WTC11 (cell line): ENCODE results near the gene FAM240B. TPM values are rescaled to one million over a fixed set of nuclear protein-coding genes. Genes with fewer than 3 reads are reported as not detected.

Source experiments
- ATAC-seq: fragments of 200-7000 bp; cut with Tn5 transposase; 2 replicates; pipeline ENCODE4 v1.10.0; 2021; ENCODE audit warnings: mild to moderate bottlenecking, moderate library complexity
- CTCF ChIA-PET: fragments of 300-600 bp; sonication (Branson Sonifier 250); formaldehyde crosslinking; loops from one replicate; lab custom pipeline; 2021; ENCODE audit warnings: antibody characterized with exemption; lab: Charles Lee
- POLR2A ChIA-PET: fragments of 350-600 bp; sonication (Branson Sonifier 250); formaldehyde crosslinking; loops from one replicate; lab custom pipeline; 2021; ENCODE audit warnings: antibody characterized with exemption; lab: Charles Lee
- DNase-seq: peaks from one replicate; pipeline ENCODE4 v3.0.0; 2021; ENCODE audit warnings: low spot score
- H3K27ac Mint-ChIP-seq: 2 replicates; pipeline ENCODE4 v1.8.0; 2021; ENCODE audit warnings: mixed read lengths
- H3K27me3 Mint-ChIP-seq: 2 replicates; pipeline ENCODE4 v1.8.0; 2021; ENCODE audit warnings: low read depth, mild to moderate bottlenecking, moderate library complexity, mixed read lengths
- H3K36me3 Mint-ChIP-seq: 2 replicates; pipeline ENCODE4 v1.8.0; 2021; ENCODE audit warnings: mixed read lengths
- H3K4me1 Mint-ChIP-seq: 2 replicates; pipeline ENCODE4 v1.8.0; 2022; ENCODE audit warnings: mixed read lengths
- H3K4me3 Mint-ChIP-seq: 2 replicates; pipeline ENCODE4 v1.8.0; 2021; ENCODE audit warnings: mild to moderate bottlenecking, moderate library complexity, mixed read lengths
- H3K9me3 Mint-ChIP-seq: 2 replicates; pipeline ENCODE4 v1.8.0; 2021; ENCODE audit warnings: mixed read lengths
- AFF4 ChIP-seq: sonication (generic); formaldehyde crosslinking; IDR thresholded peaks from 2 replicates; pipeline ENCODE4 v1.8.1; 2023; ENCODE audit warnings: mild to moderate bottlenecking, missing genetic modification reagents, borderline replicate concordance
- AR ChIP-seq: fragments of 250-450 bp; sonication (Bioruptor Pico); IDR thresholded peaks from 2 replicates; pipeline ENCODE4 v1.9.0; 2021; ENCODE audit warnings: mild to moderate bottlenecking
- ATF2 ChIP-seq: sonication (generic); formaldehyde crosslinking; IDR thresholded peaks from 2 replicates; pipeline ENCODE4 v1.8.1; 2022; ENCODE audit warnings: low read depth, missing genetic modification reagents, borderline replicate concordance
- CBFB ChIP-seq: sonication (generic); formaldehyde crosslinking; IDR thresholded peaks from 2 replicates; pipeline ENCODE4 v1.8.1; 2022; ENCODE audit warnings: mild to moderate bottlenecking, low read depth, missing genetic modification reagents
- ELF4 ChIP-seq: sonication (generic); formaldehyde crosslinking; IDR thresholded peaks from 2 replicates; pipeline ENCODE4 v1.8.1; 2022; ENCODE audit warnings: low read depth, mild to moderate bottlenecking, moderate library complexity, missing genetic modification reagents
- EMX1 ChIP-seq: fragments of 250-450 bp; sonication (Bioruptor Pico); IDR thresholded peaks from 2 replicates; pipeline ENCODE4 v1.8.0; 2021; ENCODE audit warnings: mild to moderate bottlenecking
- FOXK1 ChIP-seq: sonication (generic); formaldehyde crosslinking; IDR thresholded peaks from 2 replicates; pipeline ENCODE4 v1.8.0; 2022; ENCODE audit warnings: mild to moderate bottlenecking, moderate library complexity, missing genetic modification reagents
- GTF2I ChIP-seq: fragments of 250-450 bp; sonication (Bioruptor Pico); conservative IDR thresholded peaks from 2 replicates; pipeline ENCODE4 v1.4.0; 2021; ENCODE audit warnings: mild to moderate bottlenecking
- HMGA2 ChIP-seq: fragments of 250-450 bp; sonication (Bioruptor Pico); IDR thresholded peaks from 2 replicates; pipeline ENCODE4 v1.4.0; 2021; ENCODE audit warnings: mild to moderate bottlenecking, moderate library complexity
- HMGXB4 ChIP-seq: sonication (generic); formaldehyde crosslinking; IDR thresholded peaks from 2 replicates; pipeline ENCODE4 v1.8.1; 2023; ENCODE audit warnings: mild to moderate bottlenecking, moderate library complexity, missing genetic modification reagents
- JUN ChIP-seq: sonication (generic); formaldehyde crosslinking; IDR thresholded peaks from 2 replicates; pipeline ENCODE4 v1.8.0; 2023; ENCODE audit warnings: mild to moderate bottlenecking, missing genetic modification reagents
- KAT7 ChIP-seq: sonication (generic); formaldehyde crosslinking; IDR thresholded peaks from 2 replicates; pipeline ENCODE4 v1.8.1; 2023; ENCODE audit warnings: missing genetic modification reagents, mild to moderate bottlenecking, borderline replicate concordance
- NFATC4 ChIP-seq: fragments of 250-450 bp; sonication (Bioruptor Pico); IDR thresholded peaks from 2 replicates; pipeline ENCODE4 v1.9.0; 2021; ENCODE audit warnings: mild to moderate bottlenecking
- NFE2L1 ChIP-seq: sonication (generic); formaldehyde crosslinking; IDR thresholded peaks from 2 replicates; pipeline ENCODE4 v1.8.1; 2023; ENCODE audit warnings: missing genetic modification reagents
- NR1H2 ChIP-seq: sonication (generic); formaldehyde crosslinking; IDR thresholded peaks from 2 replicates; pipeline ENCODE4 v1.9.0; 2021; ENCODE audit warnings: mild to moderate bottlenecking, moderate library complexity, missing genetic modification reagents
- NR2C2 ChIP-seq: sonication (generic); formaldehyde crosslinking; IDR thresholded peaks from 2 replicates; pipeline ENCODE4 v1.8.0; 2022; ENCODE audit warnings: mild to moderate bottlenecking, missing genetic modification reagents
- NR3C1 ChIP-seq: sonication (generic); formaldehyde crosslinking; conservative IDR thresholded peaks from 2 replicates; pipeline ENCODE4 v1.8.1; 2023; ENCODE audit warnings: low read depth, mild to moderate bottlenecking, missing genetic modification reagents
- RELA ChIP-seq: sonication (generic); formaldehyde crosslinking; IDR thresholded peaks from 2 replicates; pipeline ENCODE4 v1.8.1; 2022; ENCODE audit warnings: missing genetic modification reagents, mild to moderate bottlenecking, borderline replicate concordance
- SMAD4 ChIP-seq: sonication (generic); formaldehyde crosslinking; IDR thresholded peaks from 2 replicates; pipeline ENCODE4 v1.8.0; 2022; ENCODE audit warnings: mild to moderate bottlenecking, missing genetic modification reagents
- SOX15 ChIP-seq: fragments of 250-450 bp; sonication (Bioruptor Pico); IDR thresholded peaks from 2 replicates; pipeline ENCODE4 v1.9.0; 2021; ENCODE audit warnings: mild to moderate bottlenecking
- SP1 ChIP-seq: sonication (generic); formaldehyde crosslinking; conservative IDR thresholded peaks from 2 replicates; pipeline ENCODE4 v1.8.1; 2022; ENCODE audit warnings: missing genetic modification reagents
- TEAD1 ChIP-seq: sonication (generic); formaldehyde crosslinking; IDR thresholded peaks from 2 replicates; pipeline ENCODE4 v1.8.0; 2022; ENCODE audit warnings: mild to moderate bottlenecking, missing genetic modification reagents
- USF2 ChIP-seq: sonication (generic); formaldehyde crosslinking; IDR thresholded peaks from 2 replicates; pipeline ENCODE4 v1.8.1; 2023; ENCODE audit warnings: mild to moderate bottlenecking, missing genetic modification reagents, moderate library complexity
- ZMAT4 ChIP-seq: fragments of 250-450 bp; sonication (Bioruptor Pico); IDR thresholded peaks from 2 replicates; pipeline ENCODE4 v1.9.0; 2021; ENCODE audit warnings: mild to moderate bottlenecking
- ZNF121 ChIP-seq: sonication (generic); formaldehyde crosslinking; IDR thresholded peaks from 2 replicates; pipeline ENCODE4 v1.8.0; 2023; ENCODE audit warnings: missing genetic modification reagents
- ZNF317 ChIP-seq: sonication (generic); formaldehyde crosslinking; IDR thresholded peaks from 2 replicates; pipeline ENCODE4 v1.8.1; 2023; ENCODE audit warnings: low read depth, mild to moderate bottlenecking, moderate library complexity, missing genetic modification reagents, borderline replicate concordance
- ZNF396 ChIP-seq: fragments of 250-450 bp; sonication (Bioruptor Pico); IDR thresholded peaks from 2 replicates; pipeline ENCODE4 v1.8.0; 2021; ENCODE audit warnings: mild to moderate bottlenecking, moderate library complexity, borderline replicate concordance
- ZNF416 ChIP-seq: fragments of 250-450 bp; sonication (Bioruptor Pico); IDR thresholded peaks from 2 replicates; pipeline ENCODE4 v1.9.0; 2021; ENCODE audit warnings: mild to moderate bottlenecking, inconsistent platforms
- total RNA-seq: library from RNA; stranded (reverse); gene quantifications from 3 replicates; pipeline ENCODE4 v1.2.3, GENCODE V29; 2021

Gene FAM240B
- total RNA-seq, 1 experiment from 2014 or later = not detected

- H3K27me3 Mint-ChIP-seq = no peaks in the 10 kb centered on the region; the same call in 1 of the 2 replicates
- no peak for TF ChIP-seq NR3C1 (CRISPR knock-in tag)
- TF ChIP-seq SOX15 = no peak
- TF ChIP-seq ZMAT4 (CRISPR knock-in tag) = no peak
- no peak for TF ChIP-seq KAT7
- no peak for TF ChIP-seq SMAD4 (CRISPR knock-in tag)
- TF ChIP-seq AFF4 = no peak
- TF ChIP-seq SP1 (CRISPR knock-in tag) = no peak
- TF ChIP-seq TEAD1 (CRISPR knock-in tag) = no peak
- TF ChIP-seq RELA = no peak
- TF ChIP-seq HMGA2 = no peak
- TF ChIP-seq JUN (CRISPR knock-in tag) = no peak
- no peak for TF ChIP-seq NFATC4
- no peak for TF ChIP-seq ZNF396 (CRISPR knock-in tag)
- TF ChIP-seq NR2C2 (CRISPR knock-in tag) = no peak
- no peak for TF ChIP-seq ZNF416 (CRISPR knock-in tag)
- no peak for TF ChIP-seq ZNF121 (CRISPR knock-in tag)
- TF ChIP-seq CBFB (CRISPR knock-in tag) = no peak
- no peak for TF ChIP-seq EMX1 (CRISPR knock-in tag)
- TF ChIP-seq ATF2 (CRISPR knock-in tag) = no peak
- no peak for TF ChIP-seq HMGXB4 (CRISPR knock-in tag)
- TF ChIP-seq, all 79 proteins: peak for 0
- no peak for ATAC-seq
- DNase-seq = no peak
- Mint-ChIP-seq H3K36me3 (no peaks in the 10 kb centered on the region), H3K27ac (no peak overlapping the region), H3K9me3 (no peaks in the 10 kb centered on the region), H3K4me3 (no peak overlapping the region), H3K4me1 (peaks cover 43% of the 10 kb centered on the region)
- ChIA-PET CTCF (interaction anchor here (0.7 to 1.4 kb wide), 2 partner anchors 13 to 52 kb away, joined by 3 to 4 read pairs; no protein-coding TSS in a partner anchor), POLR2A (no interaction called here)
Measured at GRCh38 chr9:38694676-38695075, 25.3 kb downstream of the FAM240B start.

GRCh38 chr9:38692707-38693106 lies 27.2 kb downstream of the FAM240B start:
- Mint-ChIP-seq H3K4me3 (no peak overlapping the region), H3K4me1 (peaks cover 60% of the 10 kb centered on the region), H3K9me3 (no peaks in the 10 kb centered on the region), H3K36me3 (no peaks in the 10 kb centered on the region), H3K27me3 (no peaks in the 10 kb centered on the region; the same call in 1 of the 2 replicates), H3K27ac (no peak overlapping the region)
- DNase-seq (no peak), ATAC-seq (no peak)
- ChIA-PET CTCF (interaction anchor here (0.7 to 1.4 kb wide), 2 partner anchors 13 to 35 kb away, joined by 3 read pairs; no protein-coding TSS in a partner anchor), POLR2A (no interaction called here)
- no peak for TF ChIP-seq ZNF396 (CRISPR knock-in tag)
- TF ChIP-seq NR1H2 (CRISPR knock-in tag) = no peak
- no peak for TF ChIP-seq AR (CRISPR knock-in tag)
- TF ChIP-seq GTF2I (CRISPR knock-in tag) = no peak
- TF ChIP-seq HMGA2 = no peak
- TF ChIP-seq NFE2L1 (CRISPR knock-in tag) = no peak
- TF ChIP-seq ELF4 (CRISPR knock-in tag) = no peak
- TF ChIP-seq ZNF317 (CRISPR knock-in tag) = no peak
- no peak for TF ChIP-seq USF2 (CRISPR knock-in tag)
- no peak for TF ChIP-seq NR3C1 (CRISPR knock-in tag)
- TF ChIP-seq FOXK1 (CRISPR knock-in tag) = no peak
